Measurements from ENCODE around the gene PKNOX2.

PKNOX2 gene

GRCh38 chr11:125163431-125164063 is 1.0 kb upstream of the PKNOX2 start:
- no peak for TF ChIP-seq CTCF (IDR thresholded peaks at IDR 0.05; ENCODE audit: insufficient read depth, low read length, poor library complexity, severe bottlenecking)
- H3K27me3 ChIP-seq (replicated peaks; ENCODE audit: control insufficient read depth, insufficient read depth, low read length) = peaks cover 4% of the 10 kb centered on the region
- no peak for DNase-seq (ENCODE audit: extremely low read depth, insufficient read length)
- H3K4me3 ChIP-seq (replicated peaks; ENCODE audit: low read depth, low read length) = no peak overlapping the region
- H3K36me3 ChIP-seq (ENCODE audit: control insufficient read depth, insufficient read depth, low read length) = no peaks in the 10 kb centered on the region

- H3K4me3 ChIP-seq (replicated peaks; ENCODE audit: low read depth, low read length) = no peak overlapping the region
- peaks cover 3% of the 10 kb centered on the region for H3K27me3 ChIP-seq (replicated peaks; ENCODE audit: control insufficient read depth, insufficient read depth, low read length)
- H3K36me3 ChIP-seq (ENCODE audit: control insufficient read depth, insufficient read depth, low read length) = no peaks in the 10 kb centered on the region
- no peak for DNase-seq (ENCODE audit: extremely low read depth, insufficient read length)
- TF ChIP-seq CTCF (IDR thresholded peaks at IDR 0.05; ENCODE audit: insufficient read depth, low read length, poor library complexity, severe bottlenecking) = no peak
Measured at GRCh38 chr11:125164091-125164421, 495 bp upstream of the PKNOX2 start.

GRCh38 chr11:125165111-125165842 is 726 bp downstream of the PKNOX2 start:
- Histone ChIP-seq H3K27me3 (replicated peaks; ENCODE audit: control insufficient read depth, insufficient read depth, low read length) (peaks cover 3% of the 10 kb centered on the region), H3K4me3 (replicated peaks; ENCODE audit: low read depth, low read length) (peak overlapping the region; percentile 29)

GRCh38 chr11:125165843-125166763 is 1.6 kb downstream of the PKNOX2 start:
- Histone ChIP-seq H3K36me3 (ENCODE audit: control insufficient read depth, insufficient read depth, low read length) (no peaks in the 10 kb centered on the region), H3K27me3 (replicated peaks; ENCODE audit: control insufficient read depth, insufficient read depth, low read length) (peaks cover 3% of the 10 kb centered on the region), H3K4me3 (replicated peaks; ENCODE audit: low read depth, low read length) (no peak overlapping the region; the same call in 1 of the 2 replicates)
- no peak for DNase-seq (ENCODE audit: extremely low read depth, insufficient read length)
- no peak for TF ChIP-seq CTCF (IDR thresholded peaks at IDR 0.05; ENCODE audit: insufficient read depth, low read length, poor library complexity, severe bottlenecking)

More at GRCh38 chr11:125165111-125165842, 726 bp downstream of the PKNOX2 start:
- no peak for TF ChIP-seq CTCF (IDR thresholded peaks at IDR 0.05; ENCODE audit: insufficient read depth, low read length, poor library complexity, severe bottlenecking)
- no peak for DNase-seq (ENCODE audit: extremely low read depth, insufficient read length)
- no peaks in the 10 kb centered on the region for H3K36me3 ChIP-seq (ENCODE audit: control insufficient read depth, insufficient read depth, low read length)

- DNase-seq (ENCODE audit: extremely low read depth, insufficient read length) = no peak
- no peak overlapping the region for H3K4me3 ChIP-seq (replicated peaks; ENCODE audit: low read depth, low read length)
- H3K36me3 ChIP-seq (ENCODE audit: control insufficient read depth, insufficient read depth, low read length) = no peaks in the 10 kb centered on the region
- no peak for TF ChIP-seq CTCF (IDR thresholded peaks at IDR 0.05; ENCODE audit: insufficient read depth, low read length, poor library complexity, severe bottlenecking)
- H3K27me3 ChIP-seq (replicated peaks; ENCODE audit: control insufficient read depth, insufficient read depth, low read length) = peaks cover 3% of the 10 kb centered on the region
Measured at GRCh38 chr11:125166764-125167291, 2.3 kb downstream of the PKNOX2 start.
